NCI-H345 treated with DMSO at 0.1 percent for 48 hours (cell line): Measurements from ENCODE around the gene HOXA5.

Experiments
- DNase-seq: peaks from one replicate; lab custom pipeline; 2025; ENCODE audit not compliant: unreplicated experiment; lab: John Stamatoyannopoulos, UW

The HOXA5 gene

GRCh38 chr7:27122077-27122910, 21.2 kb downstream of the HOXA5 start:
- no peak for DNase-seq

DNA sequence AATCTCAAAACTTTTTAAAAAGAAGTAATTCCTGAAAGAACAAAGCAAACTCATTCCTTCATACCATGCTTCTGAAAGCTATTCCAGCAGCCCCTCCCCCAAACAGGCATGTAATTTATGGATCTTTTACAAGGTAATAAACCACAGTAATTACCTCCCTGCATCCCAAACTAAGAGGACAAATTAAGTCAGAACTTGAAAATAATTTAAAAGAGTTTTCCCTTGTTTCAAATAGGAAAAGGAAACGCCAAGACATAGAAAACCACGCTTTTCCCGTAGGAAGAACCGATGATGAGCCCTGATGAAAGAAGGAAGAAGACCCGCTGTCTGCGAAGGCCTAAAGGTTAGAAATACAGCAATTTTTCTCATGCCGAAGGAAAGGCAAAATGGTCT, 21.8 kb downstream of the HOXA5 start:
- DNase-seq = no peak

- no peak for DNase-seq
Observed at GRCh38 chr7:27119412-27119911, 24.0 kb downstream of the HOXA5 start.

DNA sequence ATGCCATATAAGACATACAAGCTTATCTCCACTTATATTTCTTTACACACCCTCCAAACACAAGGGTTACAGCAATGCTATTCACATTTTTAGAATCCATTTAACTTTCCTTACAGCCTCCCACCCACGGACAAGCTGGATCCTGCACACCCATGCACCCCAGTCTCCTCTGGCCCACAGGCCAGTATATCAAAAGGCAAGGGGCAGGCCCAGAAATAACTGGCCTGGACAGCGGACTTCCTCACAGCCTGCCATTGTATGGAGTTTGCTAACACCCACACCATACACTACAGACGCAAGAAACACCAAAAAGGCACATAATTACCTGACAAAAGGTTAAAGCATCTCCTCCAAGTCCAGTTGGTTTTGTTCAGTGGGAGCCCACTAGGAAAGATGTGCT, 24.9 kb downstream of the HOXA5 start:
- DNase-seq = no peak

DNA sequence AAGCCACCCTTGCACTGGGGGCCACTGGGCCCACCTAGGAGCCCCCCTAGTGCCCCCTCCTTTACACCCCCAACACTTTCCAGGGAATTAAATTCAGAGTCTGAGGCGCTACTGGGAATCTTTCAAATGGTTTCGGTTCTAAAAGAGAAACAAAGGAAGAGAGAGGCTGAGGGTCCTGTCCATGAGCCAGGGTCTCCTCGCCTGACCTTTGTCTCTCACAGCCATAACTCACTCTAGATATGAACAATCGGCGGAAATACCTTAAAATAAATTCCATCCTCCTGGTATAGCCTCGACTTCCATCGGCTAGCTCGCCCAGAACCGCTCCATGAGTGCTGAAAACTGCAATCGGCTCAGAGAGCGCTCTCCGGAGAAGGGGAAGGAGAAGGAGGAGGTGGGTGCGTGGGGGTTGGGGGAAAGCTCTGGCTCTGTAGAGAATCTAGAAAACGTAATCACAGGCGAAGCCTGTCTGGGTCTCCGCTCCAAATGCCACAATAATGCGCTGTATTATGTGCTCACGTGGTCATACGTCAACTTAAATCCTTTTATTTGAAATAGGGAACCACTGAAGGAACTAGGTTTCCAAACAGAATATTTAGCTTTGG, 25.5 kb downstream of the HOXA5 start:
- DNase-seq = no peak

DNA sequence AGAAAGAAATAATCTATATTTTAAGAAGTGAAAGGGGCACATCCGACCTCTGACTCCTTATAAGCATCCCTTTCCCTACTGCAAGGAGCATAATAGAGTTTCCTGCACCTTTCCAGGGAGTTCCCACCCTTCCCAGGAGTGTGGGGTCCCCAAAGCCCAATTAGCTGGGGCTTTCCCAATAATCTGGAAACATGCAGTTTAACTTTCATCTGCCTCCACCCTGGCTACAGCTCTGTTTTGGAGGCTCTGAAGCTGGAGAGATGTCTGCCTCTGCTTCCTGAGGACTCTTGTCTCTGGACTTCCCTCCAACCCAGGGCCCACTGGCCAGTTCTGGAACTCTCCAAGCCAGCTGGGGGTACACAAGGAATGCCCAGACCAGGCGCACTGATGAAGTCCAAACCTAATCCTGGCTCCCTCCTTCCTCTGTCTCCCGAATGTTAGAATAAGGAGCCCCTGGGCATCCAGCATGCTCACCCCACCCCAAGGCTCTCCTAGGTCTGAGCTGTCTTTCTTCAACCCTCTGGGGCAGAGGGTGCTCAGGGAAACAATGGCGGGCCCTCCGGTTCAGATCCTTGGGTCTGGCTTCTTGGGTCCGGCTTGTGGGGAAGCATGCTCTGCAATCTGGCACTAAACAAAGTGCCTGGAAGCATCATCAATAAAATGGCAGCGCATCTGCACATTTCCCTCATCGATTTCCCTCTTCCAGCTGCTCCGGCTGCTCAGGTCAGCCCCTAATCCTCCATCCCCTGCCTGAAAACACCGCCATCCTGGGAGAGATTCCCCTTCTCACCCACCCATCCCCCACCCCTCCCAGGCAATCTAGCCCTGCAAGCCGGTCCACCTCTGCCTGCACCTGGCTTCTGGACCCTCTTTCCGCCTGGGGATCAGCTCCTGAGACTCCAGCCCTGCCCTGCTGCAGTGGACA, 26.3 kb downstream of the HOXA5 start:
- DNase-seq = no peak

GRCh38 chr7:27116031-27116961, 27.2 kb downstream of the HOXA5 start:
- no peak for DNase-seq

DNA sequence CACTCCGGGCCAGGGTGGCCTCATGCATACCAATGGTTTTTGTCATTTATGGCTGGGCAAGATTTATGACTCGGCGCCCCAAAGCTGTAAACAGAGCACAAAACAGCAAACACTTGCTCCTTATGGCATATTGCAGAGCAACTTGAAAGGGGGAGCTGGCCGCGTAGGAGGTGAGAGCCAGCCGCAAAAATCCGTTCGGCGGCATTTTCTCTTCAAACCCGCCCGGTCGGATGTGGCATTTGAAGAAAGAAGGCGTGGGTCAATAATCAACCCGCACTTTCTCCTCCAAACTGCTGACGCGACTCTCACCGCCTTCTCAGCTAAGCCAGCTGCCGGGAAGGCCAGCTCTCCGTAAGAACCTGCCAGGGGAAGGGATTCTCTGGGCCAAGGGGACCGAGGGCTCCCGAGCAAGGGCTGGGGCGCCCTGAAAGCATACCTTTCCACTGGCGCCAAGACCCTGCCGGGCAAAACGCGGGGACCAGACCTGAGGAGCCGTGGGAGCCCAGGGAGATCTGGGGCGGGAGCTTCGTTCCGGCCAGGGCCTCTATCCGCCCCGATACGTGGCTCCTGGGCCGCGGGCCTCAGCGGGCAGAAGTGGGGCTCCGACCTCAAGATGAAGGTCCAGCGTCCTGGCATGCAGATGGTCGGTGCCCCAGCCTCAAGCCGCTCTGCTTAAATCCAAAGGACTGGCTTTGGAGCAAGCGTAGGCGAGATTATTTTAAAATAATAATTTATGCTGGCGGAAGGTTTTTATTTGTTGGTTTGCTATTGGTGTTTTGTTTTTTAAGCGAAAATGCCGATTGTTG, 28.1 kb downstream of the HOXA5 start:
- DNase-seq = no peak

DNA sequence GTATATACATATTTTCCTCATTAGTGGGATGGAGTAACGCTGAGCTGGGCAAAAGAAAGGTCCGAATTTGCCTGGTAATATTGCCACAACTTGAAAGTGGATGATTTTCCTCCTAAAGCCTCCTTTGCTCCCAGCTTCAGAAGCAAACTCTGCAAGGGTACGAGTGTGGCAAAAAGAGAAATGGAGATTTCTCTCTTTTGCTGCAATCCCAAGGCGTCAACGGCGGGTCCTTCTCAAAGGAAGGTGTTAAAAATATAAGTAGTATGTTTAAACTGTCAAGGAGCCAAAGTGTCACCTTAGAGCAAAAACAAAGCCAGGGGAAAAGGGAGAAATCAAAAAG, 28.6 kb downstream of the HOXA5 start:
- DNase-seq = no peak

- no peak for DNase-seq
Observed at GRCh38 chr7:27113991-27114769, 29.3 kb downstream of the HOXA5 start.

DNA sequence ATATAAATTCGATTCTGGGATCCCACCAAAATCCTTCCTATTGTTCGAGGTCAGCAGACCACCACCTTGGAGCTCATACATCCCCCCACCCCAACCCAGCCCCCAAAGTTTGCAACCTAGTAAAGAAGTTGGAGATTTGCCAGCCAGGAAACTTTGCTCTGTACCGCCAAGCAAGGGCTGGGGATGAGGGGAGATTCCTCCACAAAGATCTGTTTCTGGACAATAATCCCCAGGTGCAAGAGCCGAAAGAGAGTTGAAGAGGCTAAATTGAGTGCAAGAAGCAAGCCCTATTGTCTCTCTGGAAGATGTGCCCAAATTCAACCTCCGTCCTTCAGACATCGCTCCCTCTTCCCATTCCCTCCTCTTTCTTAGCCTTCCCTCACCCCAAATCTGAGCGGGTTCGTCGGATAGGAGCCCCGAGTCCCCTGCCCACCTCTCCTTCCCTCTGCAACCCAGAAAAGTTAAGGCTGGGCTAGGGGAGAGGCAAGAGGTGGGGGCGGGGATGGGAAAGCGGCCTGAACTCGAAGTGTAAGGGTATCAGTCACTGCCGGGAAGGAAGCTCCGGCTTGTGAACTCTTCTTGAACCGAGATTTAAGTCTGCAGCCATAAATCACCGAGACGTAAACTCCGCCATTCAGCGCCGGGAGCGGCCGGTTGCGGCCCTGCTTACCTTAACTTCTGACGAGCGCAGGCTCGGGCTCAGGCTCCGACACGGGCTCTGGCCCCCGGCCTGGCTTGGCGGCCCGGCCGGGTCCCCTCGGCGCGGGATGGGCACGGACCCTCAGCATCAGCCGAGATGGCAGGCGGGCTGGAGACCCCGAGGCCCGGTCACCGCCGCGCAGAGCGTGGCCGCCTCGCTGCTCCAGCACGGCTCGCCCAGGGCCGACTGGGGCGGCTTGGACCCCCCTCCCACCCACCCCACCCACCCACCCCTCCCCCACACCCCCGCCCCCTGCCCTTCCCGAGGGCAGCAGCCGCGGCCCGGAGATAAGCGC, 30.2 kb downstream of the HOXA5 start:
- no peak for DNase-seq

- no peak for DNase-seq
Observed at GRCh38 chr7:27112361-27112760, 31.1 kb downstream of the HOXA5 start.

GRCh38 chr7:27111751-27112277, 31.7 kb downstream of the HOXA5 start:
- no peak for DNase-seq

- no peak for DNase-seq
Observed at GRCh38 chr7:27111042-27111750, 32.3 kb downstream of the HOXA5 start.

- no peak for DNase-seq
Observed at GRCh38 chr7:27110186-27111031, 33.1 kb downstream of the HOXA5 start.
